HG03045 (cell line): Measurements from ENCODE around the gene ZNF132.
A peak's percentile ranks its signal among the peaks of the same experiment; 100 is the strongest.
"Not testable (repeated sequence)": the region's sequence is repeated elsewhere in the genome, so short reads cannot be mapped to it uniquely, and the experiment has no call there.

ENCODE experiments used
- ATAC-seq: cut with Tn5 transposase; IDR thresholded peaks from one replicate; pipeline ENCODE4 v1.9.1; 2021; ENCODE audit warnings: mild to moderate bottlenecking, moderate library complexity; ENCODE audit not compliant: unreplicated experiment

ZNF132 gene

GRCh38 chr19:58439576-58440554 lies at the start of gene ZNF132:
Gene ZNF132, minus strand, starts transcription at chr19:58440153. Its CDS starts 332 bp downstream, at chr19:58439821.
- peak; percentile 94 for ATAC-seq

DNA sequence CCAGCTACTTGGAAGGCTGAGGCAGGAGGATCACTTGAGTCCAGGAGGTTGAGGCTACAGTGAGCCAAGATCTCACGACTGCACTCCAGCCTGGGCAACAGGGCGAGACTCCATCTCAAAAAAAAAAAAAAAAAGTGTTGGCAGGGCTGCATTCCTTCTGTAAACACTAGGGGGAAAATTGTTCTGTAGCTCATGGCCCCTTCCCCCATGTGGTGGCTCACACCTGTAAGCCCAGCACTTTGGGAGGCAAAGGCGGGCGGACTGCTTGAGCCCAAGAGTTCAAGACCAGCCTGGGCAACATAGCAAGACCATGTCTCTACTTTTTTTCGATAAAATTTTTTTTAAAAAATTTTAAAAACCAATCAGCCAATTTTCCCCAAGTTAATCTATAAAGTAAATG lies 44.4 kb upstream of the ZNF132 start:
- ATAC-seq: not testable (repeated sequence)

DNA sequence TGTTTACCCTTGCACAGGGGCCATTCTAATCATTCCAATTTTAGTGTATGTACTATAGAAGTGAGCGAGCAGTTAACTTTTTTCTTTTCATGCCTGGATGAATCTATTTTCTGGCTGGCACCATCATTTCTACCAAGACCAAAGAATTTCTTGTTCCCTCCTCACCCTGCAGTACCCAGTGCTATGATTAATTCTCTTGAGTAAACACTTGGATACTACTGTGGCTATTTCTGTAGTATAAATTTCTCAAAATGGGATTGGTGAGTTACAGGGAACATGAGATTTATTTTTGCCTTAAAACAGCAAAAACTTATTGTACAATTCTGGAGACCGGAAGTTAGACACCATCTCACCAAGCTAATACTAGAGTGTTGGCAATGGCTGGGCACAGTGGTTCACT lies 43.8 kb upstream of the ZNF132 start:
- ATAC-seq: no peak

DNA sequence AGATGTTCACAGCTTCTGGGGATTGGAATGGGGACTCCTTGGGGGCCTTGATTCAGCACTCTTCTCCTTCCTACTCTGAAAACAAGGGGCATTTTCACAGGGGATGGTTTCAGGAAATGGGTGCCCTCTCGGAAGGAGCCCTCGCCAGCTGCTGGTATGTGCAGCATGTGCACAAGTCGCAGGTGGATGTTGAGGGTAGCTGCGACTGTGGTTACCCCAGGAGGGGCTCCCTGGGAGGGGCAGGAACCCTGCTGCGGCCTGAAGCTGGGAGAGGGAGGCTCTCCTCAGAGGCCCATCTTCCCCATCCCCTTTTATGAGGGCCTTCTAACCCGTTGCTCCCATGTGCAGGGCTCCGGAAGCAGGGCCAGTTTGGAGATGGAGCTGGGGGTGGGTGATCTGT lies 42.4 kb upstream of the ZNF132 start:
- ATAC-seq: no peak

DNA sequence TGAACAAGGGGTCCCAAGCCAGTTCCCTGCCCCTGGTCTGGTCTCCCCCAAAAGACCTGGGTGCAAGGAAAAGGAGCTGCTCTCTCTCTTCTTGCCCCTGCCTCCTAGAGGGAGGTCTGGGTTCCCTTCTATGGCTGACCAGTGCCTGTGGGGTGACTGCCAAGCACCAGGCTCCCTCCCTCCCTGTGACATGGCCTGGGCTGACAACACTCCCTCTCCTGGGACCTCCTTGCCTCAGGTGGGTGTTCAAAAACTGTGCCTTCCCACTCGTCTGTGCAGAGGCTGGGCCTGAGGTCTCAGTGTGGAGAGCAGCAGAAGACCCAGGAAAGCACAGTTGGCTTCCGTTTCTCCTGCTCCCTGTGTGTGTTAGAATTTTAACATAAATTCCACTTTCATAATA lies 40.9 kb upstream of the ZNF132 start:
- ATAC-seq: no peak

- no peak for ATAC-seq
These were observed 40.5 kb upstream of the ZNF132 start for GRCh38 chr19:58480481-58480830.

DNA sequence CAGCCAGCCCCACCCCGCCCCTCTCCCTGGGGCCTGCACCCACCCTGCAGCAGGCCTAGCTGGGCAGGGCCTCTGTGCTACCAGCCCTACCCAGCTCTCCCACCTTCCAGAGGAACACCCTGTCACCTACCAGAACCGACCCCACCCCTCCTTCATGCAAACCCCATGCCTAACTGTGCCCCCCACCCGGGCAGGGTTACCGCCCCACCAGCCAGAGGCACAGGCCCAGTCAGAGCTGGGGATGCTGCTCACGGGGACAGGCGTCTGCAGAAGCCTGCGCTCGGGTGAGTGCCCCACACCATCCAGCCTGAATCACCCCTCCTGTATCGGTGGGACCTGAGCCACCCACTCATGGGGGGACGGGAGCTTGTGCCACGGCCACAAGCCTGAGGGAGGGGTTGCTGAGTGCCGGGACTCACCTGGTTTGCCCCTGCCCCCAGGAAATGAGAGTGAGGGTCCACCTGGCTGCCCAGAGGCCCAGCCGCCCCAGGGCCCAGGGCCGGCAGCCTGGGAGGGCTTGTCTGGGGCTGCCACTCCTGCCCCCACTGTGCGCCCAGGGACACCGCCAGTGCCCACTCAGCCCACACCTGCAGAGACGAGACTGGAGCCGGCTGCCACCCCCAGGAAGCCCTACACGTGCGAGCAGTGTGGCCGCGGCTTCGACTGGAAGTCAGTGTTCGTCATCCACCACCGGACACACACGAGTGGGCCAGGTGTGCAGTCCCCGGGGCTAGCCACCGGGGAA lies 40.0 kb upstream of the ZNF132 start:
- no peak for ATAC-seq

- no peak for ATAC-seq
These were observed 39.4 kb upstream of the ZNF132 start for GRCh38 chr19:58479303-58479702.

GRCh38 chr19:58477871-58478270 lies 37.9 kb upstream of the ZNF132 start:
- ATAC-seq: no peak

GRCh38 chr19:58477130-58477529 lies 37.2 kb upstream of the ZNF132 start:
- ATAC-seq: no peak

GRCh38 chr19:58476498-58477015 lies 36.6 kb upstream of the ZNF132 start:
- no peak for ATAC-seq

DNA sequence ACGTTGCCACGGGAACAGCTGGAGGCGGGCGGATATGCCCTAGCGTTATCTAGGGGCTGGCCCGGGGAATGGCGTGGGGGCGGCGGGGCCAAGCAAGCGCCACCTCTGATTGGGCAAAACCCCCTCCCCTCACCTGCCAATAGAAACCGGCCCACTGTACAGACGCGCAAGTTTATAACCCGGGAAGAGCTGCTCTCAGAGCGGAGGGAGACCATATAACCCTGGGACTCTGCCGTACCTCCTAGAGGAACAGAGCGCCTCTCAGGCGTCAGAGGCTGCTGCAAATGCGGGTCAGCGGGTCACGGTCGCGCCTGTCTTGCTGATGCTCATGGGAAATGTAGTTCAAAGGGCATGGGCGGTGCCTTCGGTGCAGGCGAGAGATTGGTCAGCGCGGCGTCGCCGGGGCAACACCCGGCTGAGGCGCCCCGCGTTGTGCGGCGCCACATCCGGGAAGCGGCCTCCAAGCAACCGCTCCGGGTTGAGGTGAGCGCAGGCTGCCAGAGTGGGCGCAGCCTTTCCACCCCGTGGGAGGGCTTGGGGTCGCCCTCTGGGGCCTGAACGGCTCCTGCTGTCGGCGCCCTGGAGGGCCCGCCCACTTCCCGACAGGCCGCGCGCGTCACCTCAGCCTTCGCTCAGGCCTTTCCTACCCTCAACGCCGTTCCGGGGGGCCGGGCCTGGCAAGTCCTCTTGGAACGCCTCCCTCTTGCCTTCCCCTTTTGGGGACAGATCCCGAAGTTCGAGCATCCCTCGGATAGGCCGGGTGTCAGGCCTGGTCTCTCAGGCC lies 36.0 kb upstream of the ZNF132 start, which contains the start of gene ZNF446:
TSS of gene ZNF446 (plus strand) at position 639 of the 784 bp plus-strand sequence. CDS start 867 bp downstream, outside the sequence.
- peak; percentile 81 for ATAC-seq

- ATAC-seq: no peak
These were observed 35.2 kb upstream of the ZNF132 start for GRCh38 chr19:58474997-58475713.

- ATAC-seq: no peak
These were observed 34.5 kb upstream of the ZNF132 start for GRCh38 chr19:58474291-58474996.

DNA sequence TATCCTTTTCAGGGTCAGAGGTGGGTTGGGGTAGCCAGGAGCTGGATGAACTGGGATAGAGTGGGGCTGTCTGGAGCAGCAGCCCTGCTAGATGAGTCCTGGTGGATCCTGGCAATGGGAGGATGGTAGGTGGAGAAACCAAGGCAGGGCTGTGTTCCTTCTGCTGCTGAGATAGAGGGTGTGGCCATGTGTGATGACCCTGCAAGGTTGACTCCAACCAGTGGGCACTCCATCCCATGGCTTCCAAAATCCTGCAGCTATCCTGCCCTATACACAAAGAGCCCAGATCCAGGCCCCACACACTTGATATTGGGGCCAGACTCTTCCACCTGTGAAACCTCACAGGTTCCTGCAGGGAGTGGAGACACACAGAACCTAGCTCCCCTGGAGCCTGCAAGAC lies 33.8 kb upstream of the ZNF132 start:
- no peak for ATAC-seq

GRCh38 chr19:58471736-58472135 lies 31.8 kb upstream of the ZNF132 start:
- no peak for ATAC-seq

DNA sequence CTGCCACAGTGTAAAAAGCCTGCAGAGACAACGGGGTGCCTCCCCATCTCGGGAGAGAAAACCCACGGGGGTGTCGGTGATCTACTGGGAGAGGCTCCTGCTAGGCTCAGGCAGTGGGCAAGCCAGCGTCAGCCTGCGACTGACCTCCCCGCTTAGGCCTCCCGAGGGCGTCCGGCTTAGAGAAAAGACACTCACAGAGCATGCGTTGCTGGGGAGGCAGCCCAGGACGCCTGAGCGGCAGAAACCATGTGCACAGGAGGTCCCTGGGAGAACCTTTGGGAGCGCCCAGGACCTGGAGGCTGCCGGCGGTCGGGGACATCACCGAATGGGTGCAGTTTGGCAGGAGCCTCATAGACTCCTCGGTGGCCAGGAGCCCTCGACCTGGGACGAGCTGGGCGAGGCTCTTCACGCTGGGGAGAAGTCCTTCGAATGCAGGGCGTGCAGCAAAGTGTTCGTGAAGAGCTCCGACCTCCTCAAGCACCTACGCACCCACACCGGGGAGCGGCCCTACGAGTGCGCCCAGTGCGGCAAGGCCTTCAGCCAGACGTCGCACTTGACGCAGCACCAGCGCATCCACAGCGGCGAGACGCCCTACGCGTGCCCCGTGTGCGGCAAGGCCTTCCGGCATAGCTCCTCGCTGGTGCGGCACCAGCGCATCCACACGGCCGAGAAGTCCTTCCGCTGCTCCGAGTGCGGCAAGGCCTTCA lies 31.0 kb upstream of the ZNF132 start:
- not testable (repeated sequence) for ATAC-seq

DNA sequence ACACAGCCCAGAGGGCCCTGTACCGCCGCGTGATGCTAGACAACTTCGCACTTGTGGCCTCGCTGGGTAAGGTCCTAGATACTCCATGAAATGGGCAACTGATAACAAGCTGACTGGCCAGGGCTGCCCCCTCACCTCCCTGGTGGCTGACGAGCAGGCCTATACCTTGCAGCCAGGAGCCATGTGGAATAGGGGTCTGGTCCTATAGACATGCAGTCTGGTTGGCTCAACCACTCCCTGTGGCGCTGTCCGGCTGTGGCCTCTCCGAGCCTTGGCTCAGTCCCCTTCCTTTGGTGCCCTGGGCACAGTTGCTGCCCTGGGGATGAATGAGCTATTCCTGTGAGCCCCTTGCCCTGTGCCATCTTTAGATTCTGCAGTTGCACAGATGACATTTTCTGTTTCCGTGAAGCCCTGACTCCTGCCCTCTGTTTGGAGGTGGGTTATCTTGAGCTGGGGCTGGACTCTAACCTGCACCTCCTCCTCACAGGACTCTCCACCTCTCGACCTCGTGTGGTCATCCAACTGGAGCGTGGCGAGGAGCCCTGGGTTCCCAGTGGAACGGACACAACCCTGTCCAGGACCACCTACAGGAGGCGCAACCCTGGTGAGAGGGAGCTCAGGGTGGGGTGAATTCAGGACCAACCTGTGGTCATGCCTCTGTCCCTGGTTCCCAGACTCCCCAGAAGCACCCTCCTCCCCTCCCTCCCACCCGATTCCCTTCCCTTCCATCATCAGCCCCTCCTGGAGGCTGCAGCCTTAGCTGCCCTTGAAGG lies 29.5 kb upstream of the ZNF132 start:
- no peak for ATAC-seq
